Spleen (tissue), 11 donors: Measurements from ENCODE around the gene RAB11FIP5. TPM values are rescaled to one million over a fixed set of nuclear protein-coding genes. Genes with fewer than 3 reads are reported as not detected.

ENCODE experiments used
- DNase-seq: peaks from one replicate; pipeline ENCODE4 v3.0.0-alpha.2; 2020
- H3K27ac ChIP-seq, 8 donors: fragments of 200-600 bp; sonication (generic) in 7 of 8; 1 replicate in 4 of 8; 2 replicates in 4 of 8; pipeline versions ENCODE4 v1.5.0 to v1.8.0; 2016 to 2021; ENCODE audit warnings: inconsistent platforms in 4 of 8, mild to moderate bottlenecking in 4 of 8, moderate library complexity in 1 of 8
- H3K27me3 ChIP-seq, 7 donors: fragments of 200-600 bp; sonication (generic) in 6 of 7; replicated peaks in 1 of 7; 1 replicate in 4 of 7; 2 replicates in 3 of 7; pipeline versions ENCODE4 v1.5.0 to v1.8.0; 2016 to 2021; ENCODE audit warnings: inconsistent platforms in 3 of 7, mild to moderate bottlenecking in 1 of 7
- H3K36me3 ChIP-seq, 6 donors: fragments of 200-600 bp; sonication (generic) in 5 of 6; 1 replicate in 4 of 6; 2 replicates in 2 of 6; pipeline versions ENCODE4 v1.5.0 to v1.8.0; 2016 to 2021; ENCODE audit warnings: inconsistent platforms in 2 of 6
- H3K4me1 ChIP-seq, 6 donors: fragments of 200-600 bp; sonication (generic) in 5 of 6; 1 replicate in 3 of 6; 2 replicates in 3 of 6; pipeline versions ENCODE4 v1.5.0 to v1.8.0; 2016 to 2021; ENCODE audit warnings: inconsistent platforms in 3 of 6
- H3K4me3 ChIP-seq, 8 donors: fragments of 200-600 bp; sonication (generic) in 7 of 8; 1 replicate in 4 of 8; 2 replicates in 4 of 8; pipeline versions ENCODE4 v1.5.0 to v1.8.0; 2016 to 2021; ENCODE audit warnings: inconsistent platforms in 4 of 8, mild to moderate bottlenecking in 4 of 8, moderate library complexity in 2 of 8
- H3K9me3 ChIP-seq, 8 donors: fragments of 200-600 bp; sonication (generic) in 7 of 8; 1 replicate in 4 of 8; 2 replicates in 4 of 8; pipeline versions ENCODE4 v1.5.0 to v1.8.0; 2016 to 2021; ENCODE audit warnings: inconsistent platforms in 4 of 8
- POLR2A ChIP-seq, 3 donors: fragments of 450-650 bp; IDR thresholded peaks; one replicate each; pipeline ENCODE4 v1.5.1; 2017; ENCODE audit warnings: antibody characterized with exemption in 3 of 3, mild to moderate bottlenecking in 1 of 3
- POLR2AphosphoS5 ChIP-seq, 3 donors: sonication (generic); formaldehyde crosslinking; IDR thresholded peaks; one replicate each; pipeline ENCODE4 v1.5.1; 2017; ENCODE audit warnings: antibody characterized with exemption in 3 of 3
- WGBS, 5 donors: extraction: QIAGEN DNeasy Blood & Tissue Kit in 3 of 5; methylation state at CpG; one replicate each; pipeline versions ENCODE4 v1.1.5 to v1.1.7; 2013 to 2018; 5-methylcytosine and 5-hydroxymethylcytosine counted together
- intact Hi-C: fragments of 100-400 bp; cut with DNase I; formaldehyde crosslinking; loops from one replicate; pipeline ENCODE4 v1.15.0; 2023; ENCODE audit warnings: low total_unique reads
- polyA plus RNA-seq, 3 donors: library from polyadenylated mRNA; stranded (reverse); fragments of 200-250 nt; gene quantifications; one replicate each; pipeline ENCODE4 v1.2.1, GENCODE V29; 2013
- total RNA-seq, 7 donors: library from RNA; depleted of rRNA in 3 of 7; stranded (reverse); fragments of >200 nt in 3 of 7; fragmentation: NEBNext Ultra II Directional in 4 of 7; extraction: Animal tissue kit (Norgen Biotek cat#: 25700) in 4 of 7; gene quantifications; one replicate each; pipeline versions ENCODE4 v1.1.0 to v1.2.1, GENCODE V29; 2016 to 2021
- TF ChIP-seq, protein P1 (sequence below), 11 experiments: fragments of 200-600 bp in 7 of 11; fragments of 450-650 bp in 4 of 11; sonication (generic) in 4 of 11; IDR thresholded peaks in 8 of 11; conservative IDR thresholded peaks in 3 of 11; 1 replicate in 7 of 11; 2 replicates in 4 of 11; pipeline versions ENCODE4 v1.4.0 to v1.8.0; 2016 to 2021; ENCODE audit warnings: antibody characterized with exemption in 11 of 11, inconsistent platforms in 4 of 11, mild to moderate bottlenecking in 1 of 11
- donor health status: healthy with polysubstance abuse.
- donor health status: DM: no; HTN: no; CAD: no; lungs with moderate emphysema.
- donor health status: DM: no; HTN: no; CAD: no.
- donor health status: Bipolar disorder and iron deficiency.
- donor health status: healthy.
- donor health status: DM: no; HTN: no; CAD: no.
- donor health status: DM: yes; HTN: yes; CAD: no.

Gene RAB11FIP5
- total and polyA plus RNA-seq, 10 donors, result 9.5 to 127 (median 71.5) TPM

DNA sequence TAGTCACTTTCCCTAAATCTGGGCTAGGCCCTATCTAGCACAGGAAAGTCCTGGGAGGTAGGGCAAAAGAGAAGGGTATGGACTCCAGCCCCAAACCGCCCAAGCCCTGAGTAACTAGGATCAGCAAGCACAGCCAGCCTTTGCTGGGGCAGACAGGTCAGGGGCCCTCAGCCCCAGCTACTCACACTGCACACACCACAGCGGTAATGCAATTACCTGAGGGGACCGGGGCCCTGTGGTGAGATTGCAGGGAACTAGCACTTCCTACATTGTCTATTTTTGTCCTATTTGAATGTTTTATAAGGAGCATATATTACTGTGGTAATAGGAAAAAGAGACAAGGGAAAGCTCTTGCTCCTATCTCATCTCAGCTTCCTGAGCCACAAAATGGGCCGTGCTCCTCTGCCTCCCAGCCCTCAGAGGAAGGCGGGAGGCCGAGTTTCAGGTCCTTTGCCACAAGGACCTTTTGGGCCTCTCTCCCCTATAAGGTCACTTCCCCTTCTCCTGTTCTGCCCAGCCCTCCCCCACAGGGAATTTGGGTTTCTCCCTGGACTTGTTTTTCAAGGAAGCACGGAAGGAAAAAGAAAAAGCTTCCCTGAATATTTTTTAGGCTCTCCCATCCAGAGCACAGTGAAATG is 20.5 kb downstream of the RAB11FIP5 start:
- Histone ChIP-seq H3K27ac (peak overlapping the region in 7 of 8 donors; percentile 9 to 76 (median 69)), H3K4me3 (peak overlapping the region in 1 of 8 donors; percentile 33), H3K9me3 (no peaks in the 10 kb centered on the region), H3K36me3 (peaks cover 0 to 19% (median 14%) of the 10 kb centered on the region in 6 donors), H3K27me3 (no peaks in the 10 kb centered on the region), H3K4me1 (peaks cover 6 to 97% (median 53%) of the 10 kb centered on the region in 6 donors)
- DNase-seq, result no peak
- WGBS, 5 donors, result 33 to 52% (median 39%) methylated on average over 7 of the region's 7 CpGs
- TF ChIP-seq POLR2AphosphoS5 (IDR thresholded peaks at IDR 0.05), result peak in 2 of 3 donors; percentile 72 to 73
- TF ChIP-seq POLR2A (IDR thresholded peaks at IDR 0.05), result no peak
- intact Hi-C loops, result no loop called here

DNA sequence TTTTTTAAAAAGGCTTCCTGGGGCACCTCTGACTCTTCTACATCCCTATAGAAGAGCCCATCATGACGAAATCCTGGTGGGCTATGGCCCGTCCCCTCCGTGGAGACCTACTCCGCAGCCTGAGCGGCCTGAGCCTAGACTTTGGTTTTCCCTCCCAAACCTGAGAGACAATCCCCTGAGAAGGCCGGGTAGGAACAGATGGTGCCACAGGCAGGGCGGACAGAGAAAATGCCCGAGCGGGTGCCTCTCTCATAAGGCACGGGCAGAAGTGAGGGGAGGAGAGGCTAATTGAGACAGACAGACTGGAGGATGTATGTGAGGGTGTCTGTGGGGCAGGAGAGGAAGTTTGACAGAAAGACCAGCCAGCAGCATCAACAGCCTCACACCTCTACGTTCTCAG is 21.1 kb downstream of the RAB11FIP5 start:
- Histone ChIP-seq H3K27me3 (no peaks in the 10 kb centered on the region), H3K36me3 (peaks cover 0 to 24% (median 17%) of the 10 kb centered on the region in 6 donors), H3K9me3 (no peaks in the 10 kb centered on the region), H3K4me3 (peak overlapping the region in 1 of 8 donors; percentile 33), H3K4me1 (peaks cover 5 to 97% (median 54%) of the 10 kb centered on the region in 6 donors), H3K27ac (peak overlapping the region in 7 of 8 donors; percentile 9 to 76 (median 66))
- intact Hi-C loops, result no loop called here
- 77 to 83% (median 77%) methylated on average over 11 of the region's 11 CpGs for WGBS, 5 donors
- TF ChIP-seq POLR2AphosphoS5 (IDR thresholded peaks at IDR 0.05) (no peak), POLR2A (IDR thresholded peaks at IDR 0.05) (no peak)
- TF ChIP-seq, protein P1, sequence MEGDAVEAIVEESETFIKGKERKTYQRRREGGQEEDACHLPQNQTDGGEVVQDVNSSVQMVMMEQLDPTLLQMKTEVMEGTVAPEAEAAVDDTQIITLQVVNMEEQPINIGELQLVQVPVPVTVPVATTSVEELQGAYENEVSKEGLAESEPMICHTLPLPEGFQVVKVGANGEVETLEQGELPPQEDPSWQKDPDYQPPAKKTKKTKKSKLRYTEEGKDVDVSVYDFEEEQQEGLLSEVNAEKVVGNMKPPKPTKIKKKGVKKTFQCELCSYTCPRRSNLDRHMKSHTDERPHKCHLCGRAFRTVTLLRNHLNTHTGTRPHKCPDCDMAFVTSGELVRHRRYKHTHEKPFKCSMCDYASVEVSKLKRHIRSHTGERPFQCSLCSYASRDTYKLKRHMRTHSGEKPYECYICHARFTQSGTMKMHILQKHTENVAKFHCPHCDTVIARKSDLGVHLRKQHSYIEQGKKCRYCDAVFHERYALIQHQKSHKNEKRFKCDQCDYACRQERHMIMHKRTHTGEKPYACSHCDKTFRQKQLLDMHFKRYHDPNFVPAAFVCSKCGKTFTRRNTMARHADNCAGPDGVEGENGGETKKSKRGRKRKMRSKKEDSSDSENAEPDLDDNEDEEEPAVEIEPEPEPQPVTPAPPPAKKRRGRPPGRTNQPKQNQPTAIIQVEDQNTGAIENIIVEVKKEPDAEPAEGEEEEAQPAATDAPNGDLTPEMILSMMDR (IDR thresholded peaks at IDR 0.05 in 8 of 11, conservative IDR thresholded peaks at IDR 0.05 in 3 of 11), result no peak
- no peak for DNase-seq

DNA sequence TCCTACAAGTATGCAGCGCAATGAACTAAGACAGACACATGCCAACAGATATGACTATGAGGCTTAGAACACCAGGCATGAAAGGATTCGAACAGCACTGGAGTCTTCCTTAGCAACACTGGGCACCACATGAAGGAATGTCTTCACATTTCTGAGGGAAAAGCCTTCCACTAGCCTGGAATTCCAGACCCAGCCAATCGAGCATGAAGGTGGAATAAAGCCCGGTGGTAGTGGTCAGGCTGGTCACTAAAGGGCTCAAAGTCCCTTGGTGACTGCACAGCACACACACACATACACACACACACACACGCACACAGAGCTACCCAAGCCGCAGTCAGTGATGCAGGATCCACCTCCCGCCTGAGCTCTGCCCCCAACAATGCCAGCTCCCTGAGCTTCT is 21.6 kb downstream of the RAB11FIP5 start:
- intact Hi-C loops, result no loop called here
- Histone ChIP-seq H3K4me1 (peaks cover 3 to 97% (median 54%) of the 10 kb centered on the region in 6 donors), H3K36me3 (peaks cover 0 to 29% (median 17%) of the 10 kb centered on the region in 6 donors), H3K9me3 (no peaks in the 10 kb centered on the region), H3K4me3 (no peak overlapping the region), H3K27me3 (no peaks in the 10 kb centered on the region), H3K27ac (peak overlapping the region in 4 of 8 donors; percentile 56 to 75 (median 68))
- TF ChIP-seq, protein P1 (IDR thresholded peaks at IDR 0.05 in 8 of 11, conservative IDR thresholded peaks at IDR 0.05 in 3 of 11), result no peak
- TF ChIP-seq POLR2A (IDR thresholded peaks at IDR 0.05) (no peak), POLR2AphosphoS5 (IDR thresholded peaks at IDR 0.05) (no peak)
- WGBS, 5 donors, result 76 to 86% (median 83%) methylated on average over 6 to 7 of the region's 7 CpGs
- DNase-seq, result no peak

DNA sequence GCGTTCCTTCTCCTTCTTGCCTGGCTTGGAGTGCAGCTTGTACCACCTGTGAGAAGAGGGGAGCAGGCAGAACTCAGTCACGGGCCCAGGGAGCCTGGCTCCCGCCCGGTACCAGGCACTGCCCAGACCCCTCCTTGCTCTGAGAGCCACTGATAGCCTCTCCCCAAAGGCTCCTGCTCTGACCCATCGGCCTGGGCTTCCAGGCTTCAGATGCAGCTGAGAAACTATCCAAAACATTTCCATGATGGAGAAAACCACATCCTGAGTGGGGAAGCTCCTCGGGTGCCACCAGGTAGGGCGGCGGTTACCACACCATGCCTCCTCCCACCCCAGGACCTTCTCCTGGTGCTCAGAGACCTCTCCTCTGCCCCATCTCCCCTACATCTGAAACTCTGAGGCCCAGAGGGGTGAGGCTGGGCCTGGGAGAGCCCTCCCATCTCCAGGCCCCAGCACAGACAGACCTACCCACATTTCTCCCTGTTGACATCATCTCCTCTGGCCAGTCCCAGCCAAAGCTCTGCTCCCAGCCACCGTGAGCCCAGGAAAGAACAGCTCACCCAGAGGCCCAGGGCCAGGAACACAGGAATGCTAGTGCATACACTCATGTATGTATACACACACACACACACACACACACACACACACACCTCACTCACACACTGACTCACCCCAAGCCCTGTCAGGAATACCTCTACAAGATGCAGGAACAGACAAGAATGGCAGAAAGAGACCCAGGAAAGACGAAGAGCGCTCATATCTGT is 23.3 kb downstream of the RAB11FIP5 start:
- DNase-seq, result no peak
- Histone ChIP-seq H3K9me3 (no peaks in the 10 kb centered on the region), H3K4me1 (peaks cover 3 to 97% (median 56%) of the 10 kb centered on the region in 6 donors), H3K27ac (peak overlapping the region in 6 of 8 donors; percentile 39 to 58 (median 46)), H3K36me3 (peaks cover 0 to 40% (median 17%) of the 10 kb centered on the region in 6 donors), H3K27me3 (no peaks in the 10 kb centered on the region), H3K4me3 (no peak overlapping the region)
- TF ChIP-seq POLR2AphosphoS5 (IDR thresholded peaks at IDR 0.05), result peak in 1 of 3 donors; percentile 10
- TF ChIP-seq, protein P1 (IDR thresholded peaks at IDR 0.05 in 8 of 11, conservative IDR thresholded peaks at IDR 0.05 in 3 of 11), result no peak
- intact Hi-C loops, result loop anchor here (5.0 kb wide), 1 partner anchor 73 kb away; no protein-coding TSS in a partner anchor
- 69 to 84% (median 77%) methylated on average over 7 to 11 of the region's 11 CpGs for WGBS, 5 donors
